Endometrial microvascular endothelial cells (primary cell): Measurements from ENCODE around the gene THAP4. TPM values are rescaled to one million over a fixed set of nuclear protein-coding genes. Genes with fewer than 3 reads are reported as not detected.

ENCODE experiments used
- in situ Hi-C: cut with HindIII; loops from 2 replicates; pipeline ENCODE4 v1.10.0; 2017; ENCODE audit warnings: low sequenced_read_pairs, low pct_unique_long_range_greater_than_20kb; ENCODE audit errors: inconsistent ontology term
- total RNA-seq: library from RNA; depleted of rRNA; stranded (reverse); fragments of >200 nt; gene quantifications from one replicate; pipeline ENCODE4 v1.2.3, GENCODE V29; 2015; ENCODE audit errors: inconsistent ontology term

THAP4 gene
- total RNA-seq, 1 donor from 2014 or later: 47.6 TPM

GRCh38 chr2:241645056-241645914 is 8.3 kb upstream of the THAP4 start:
- in situ Hi-C loops: no loop called here

- in situ Hi-C loops: no loop called here
Observed at GRCh38 chr2:241641631-241642030, 4.7 kb upstream of the THAP4 start.

- in situ Hi-C loops: no loop called here
Observed at GRCh38 chr2:241640165-241640795, 3.3 kb upstream of the THAP4 start.

- in situ Hi-C loops: no loop called here
Observed at GRCh38 chr2:241639385-241639784, 2.4 kb upstream of the THAP4 start.

GRCh38 chr2:241638940-241639339 is 2.0 kb upstream of the THAP4 start:
- in situ Hi-C loops: no loop called here

GRCh38 chr2:241637795-241638660 is 1.1 kb upstream of the THAP4 start:
- in situ Hi-C loops: no loop called here

GRCh38 chr2:241636182-241637017 is 558 bp downstream of the THAP4 start:
- in situ Hi-C loops: no loop called here

- in situ Hi-C loops: no loop called here
Observed at GRCh38 chr2:241635756-241636155, 1.2 kb downstream of the THAP4 start.

- in situ Hi-C loops: no loop called here
Observed at GRCh38 chr2:241633561-241633960, 3.4 kb downstream of the THAP4 start.

- in situ Hi-C loops: no loop called here
Observed at GRCh38 chr2:241632478-241633325, 4.3 kb downstream of the THAP4 start.

- in situ Hi-C loops: no loop called here
Observed at GRCh38 chr2:241629762-241630435, 7.1 kb downstream of the THAP4 start.

GRCh38 chr2:241627675-241628074 is 9.3 kb downstream of the THAP4 start:
- in situ Hi-C loops: no loop called here

GRCh38 chr2:241620419-241620769 is 16.6 kb downstream of the THAP4 start:
- in situ Hi-C loops: no loop called here

- in situ Hi-C loops: no loop called here
Observed at GRCh38 chr2:241619597-241620418, 17.1 kb downstream of the THAP4 start.

- in situ Hi-C loops: no loop called here
Observed at GRCh38 chr2:241618829-241619228, 18.1 kb downstream of the THAP4 start.

- in situ Hi-C loops: no loop called here
Observed at GRCh38 chr2:241618296-241618805, 18.6 kb downstream of the THAP4 start.
